ENCODE measurements around the gene CPA5.

Gene CPA5

GRCh38 chr7:130346177-130346905 lies 1.7 kb downstream of the CPA5 start:
- no peak for DNase-seq (ENCODE audit: extremely low spot score)
- TF ChIP-seq ARNT (IDR thresholded peaks at IDR 0.05) (no peak), FOXA1 (IDR thresholded peaks at IDR 0.05) (no peak), SP1 (IDR thresholded peaks at IDR 0.05) (no peak), PKNOX1 (IDR thresholded peaks at IDR 0.05) (no peak), FOXK2 (IDR thresholded peaks at IDR 0.05) (no peak), BHLHE40 (IDR thresholded peaks at IDR 0.05; ENCODE audit: borderline replicate concordance) (no peak), HDGF (IDR thresholded peaks at IDR 0.05; ENCODE audit: borderline replicate concordance) (no peak), CTBP1 (IDR thresholded peaks at IDR 0.05; ENCODE audit: borderline replicate concordance) (no peak), TARDBP (IDR thresholded peaks at IDR 0.05) (no peak), ELF4 (IDR thresholded peaks at IDR 0.05) (no peak), ZNF384 (IDR thresholded peaks at IDR 0.05) (no peak)
- POLR2A ChIA-PET, result interaction anchor here (1.1 to 1.3 kb wide), 2 partner anchors 73 to 141 kb away, joined by 3 to 4 read pairs; partner anchors contain the start of gene TMEM209
- CTCF ChIA-PET, result no interaction called here

- POLR2A ChIA-PET, result interaction anchor here (1.3 kb wide), 1 partner anchor 142 kb away, joined by 4 read pairs; the partner anchor contains the start of gene TMEM209
- DNase-seq (ENCODE audit: extremely low spot score), result no peak
- TF ChIP-seq BHLHE40 (IDR thresholded peaks at IDR 0.05; ENCODE audit: borderline replicate concordance) (no peak), FOXM1 (IDR thresholded peaks at IDR 0.05; ENCODE audit: borderline replicate concordance) (no peak), PKNOX1 (IDR thresholded peaks at IDR 0.05) (no peak), ELF4 (IDR thresholded peaks at IDR 0.05) (no peak), FOXK2 (IDR thresholded peaks at IDR 0.05) (no peak), NFRKB (IDR thresholded peaks at IDR 0.05) (no peak), HDGF (IDR thresholded peaks at IDR 0.05; ENCODE audit: borderline replicate concordance) (no peak), SP1 (IDR thresholded peaks at IDR 0.05) (no peak), ZNF384 (IDR thresholded peaks at IDR 0.05) (no peak), L3MBTL2 (conservative IDR thresholded peaks at IDR 0.05) (no peak)
- CTCF ChIA-PET, result no interaction called here
Observed at GRCh38 chr7:130346941-130347340, 2.3 kb downstream of the CPA5 start.

GRCh38 chr7:130349911-130350782 lies 5.5 kb downstream of the CPA5 start:
- ChIA-PET CTCF (no interaction called here), POLR2A (no interaction called here)
- TF ChIP-seq ARNT (IDR thresholded peaks at IDR 0.05), result no peak
- TF ChIP-seq NFRKB (IDR thresholded peaks at IDR 0.05), result no peak
- no peak for DNase-seq (ENCODE audit: extremely low spot score)

DNA sequence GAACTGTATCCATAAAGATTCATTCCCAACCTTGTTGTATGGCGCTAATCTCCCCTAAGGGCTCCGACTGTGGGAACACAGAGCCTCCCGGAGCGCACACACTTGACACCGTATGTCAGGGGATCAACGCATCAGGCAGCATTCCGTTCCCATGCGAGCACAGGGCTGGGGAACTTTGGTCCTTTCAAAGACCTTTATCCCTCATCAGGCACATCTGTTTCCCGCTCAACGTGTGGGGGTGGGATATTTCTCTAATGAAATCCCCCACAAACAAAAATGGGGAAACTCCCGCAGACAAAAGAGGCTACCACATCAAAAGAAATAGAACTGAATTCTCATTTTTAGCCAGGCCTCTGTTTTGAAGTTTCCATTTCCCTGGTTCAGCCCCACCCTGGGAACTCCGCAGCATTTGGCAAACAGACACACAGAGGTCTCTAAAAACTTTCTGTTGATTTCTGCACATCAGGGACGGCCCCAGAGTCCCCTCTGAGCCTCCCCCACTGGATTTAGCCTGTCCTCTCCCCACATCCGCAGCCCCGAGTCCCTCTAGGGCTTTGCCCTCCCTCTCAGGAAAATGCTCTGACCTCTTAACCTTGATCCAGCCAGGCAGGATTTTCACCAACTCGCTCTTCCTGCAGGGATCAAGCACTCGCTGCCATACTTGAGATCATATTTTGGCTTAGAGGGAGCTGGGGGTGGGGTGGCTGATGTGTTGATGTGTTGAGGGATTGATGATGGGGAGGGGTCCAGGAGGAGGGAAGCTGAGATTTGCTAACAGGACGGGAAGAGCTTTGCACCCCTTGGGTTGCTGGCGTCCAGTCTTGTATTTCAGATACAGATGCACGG lies 6.6 kb downstream of the CPA5 start:
- ChIA-PET POLR2A (no interaction called here), CTCF (no interaction called here)
- TF ChIP-seq ARNT (IDR thresholded peaks at IDR 0.05) (no peak), L3MBTL2 (conservative IDR thresholded peaks at IDR 0.05) (no peak), NFRKB (IDR thresholded peaks at IDR 0.05) (no peak), HDGF (IDR thresholded peaks at IDR 0.05; ENCODE audit: borderline replicate concordance) (no peak), SP1 (IDR thresholded peaks at IDR 0.05) (no peak), BHLHE40 (IDR thresholded peaks at IDR 0.05; ENCODE audit: borderline replicate concordance) (no peak), FOXK2 (IDR thresholded peaks at IDR 0.05) (no peak), SUZ12 (IDR thresholded peaks at IDR 0.05) (no peak), CTBP1 (IDR thresholded peaks at IDR 0.05; ENCODE audit: borderline replicate concordance) (no peak), FOXM1 (IDR thresholded peaks at IDR 0.05; ENCODE audit: borderline replicate concordance) (no peak), FOXA1 (IDR thresholded peaks at IDR 0.05) (no peak), PKNOX1 (IDR thresholded peaks at IDR 0.05) (no peak), TARDBP (IDR thresholded peaks at IDR 0.05) (no peak), ZNF384 (IDR thresholded peaks at IDR 0.05) (no peak), LEF1 (IDR thresholded peaks at IDR 0.05; ENCODE audit: borderline replicate concordance) (no peak), ELF4 (IDR thresholded peaks at IDR 0.05) (no peak)
- no peak for DNase-seq (ENCODE audit: extremely low spot score)

DNA sequence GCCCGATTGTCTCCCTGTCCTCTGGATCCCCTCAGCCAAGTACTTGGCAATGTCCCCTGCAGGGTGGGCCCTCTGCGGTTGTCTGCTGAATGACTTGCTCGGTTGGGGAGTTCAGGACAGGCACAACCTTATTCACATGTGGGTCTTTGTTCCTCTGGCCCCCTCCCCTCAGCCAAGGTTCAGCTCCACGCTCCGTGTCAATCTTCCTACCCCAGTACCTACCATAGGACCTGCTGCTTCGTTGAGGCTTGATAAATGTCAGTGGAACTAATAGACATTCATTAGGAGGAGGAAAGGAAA lies 7.1 kb downstream of the CPA5 start:
- DNase-seq (ENCODE audit: extremely low spot score), result no peak
- POLR2A ChIA-PET, result no interaction called here
- CTCF ChIA-PET, result no interaction called here
- TF ChIP-seq SUZ12 (IDR thresholded peaks at IDR 0.05) (no peak), L3MBTL2 (conservative IDR thresholded peaks at IDR 0.05) (no peak), BHLHE40 (IDR thresholded peaks at IDR 0.05; ENCODE audit: borderline replicate concordance) (no peak), PKNOX1 (IDR thresholded peaks at IDR 0.05) (no peak), HDGF (IDR thresholded peaks at IDR 0.05; ENCODE audit: borderline replicate concordance) (no peak), FOXA1 (IDR thresholded peaks at IDR 0.05) (no peak)

Data from HEK293T (cell line).